ENCODE data around the gene FBXO42. TPM values are rescaled to one million over a fixed set of nuclear protein-coding genes. Genes with fewer than 3 reads are reported as not detected.

FBXO42 gene
- total and polyA plus RNA-seq, 2 of the 13 experiments (the other 11 are each of a cell fraction or from before 2014, with no cell fraction given): 7.6 to 17.5 TPM

DNA sequence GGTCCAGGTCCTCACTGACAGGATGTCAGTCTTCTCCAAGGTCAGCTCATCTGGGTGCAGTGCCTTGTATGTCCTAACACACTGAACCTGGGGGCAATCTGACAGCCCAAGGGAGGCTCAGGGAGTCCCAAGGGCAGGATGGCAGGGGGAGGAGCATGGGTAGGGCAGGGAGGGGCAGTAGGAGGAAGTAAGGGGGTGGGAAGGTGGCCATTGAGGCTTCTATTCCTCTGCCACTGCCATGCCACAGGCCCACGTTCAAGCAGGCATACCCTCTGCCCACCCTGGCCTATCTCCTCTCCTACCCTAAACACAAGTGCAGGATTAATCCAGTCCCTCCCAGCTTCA, 153.2 kb downstream of the FBXO42 start:
- TF ChIP-seq WIZ (CRISPR knock-in tag; IDR thresholded peaks at IDR 0.05) (no peak), ZNF124 (CRISPR knock-in tag; IDR thresholded peaks at IDR 0.05) (no peak), ZKSCAN5 (CRISPR knock-in tag; IDR thresholded peaks at IDR 0.05) (no peak), EHMT2 (IDR thresholded peaks at IDR 0.05; ENCODE audit: borderline replicate concordance, low read depth, low read length) (no peak), ZNF7 (CRISPR knock-in tag; IDR thresholded peaks at IDR 0.05) (no peak), HOXA9 (CRISPR knock-in tag; IDR thresholded peaks at IDR 0.05; ENCODE audit: borderline replicate concordance) (no peak), NFE2 (CRISPR knock-in tag; IDR thresholded peaks at IDR 0.05) (no peak), ETV5 (CRISPR knock-in tag; IDR thresholded peaks at IDR 0.05; ENCODE audit: borderline replicate concordance) (no peak), ELF3 (CRISPR knock-in tag; IDR thresholded peaks at IDR 0.05) (no peak), ASH2L (IDR thresholded peaks at IDR 0.05; ENCODE audit: insufficient read length, low read depth, low read length) (no peak), HNRNPK (IDR thresholded peaks at IDR 0.05; ENCODE audit: low read depth, low read length, poor library complexity, severe bottlenecking) (no peak)
- TF ChIP-seq, protein P1, sequence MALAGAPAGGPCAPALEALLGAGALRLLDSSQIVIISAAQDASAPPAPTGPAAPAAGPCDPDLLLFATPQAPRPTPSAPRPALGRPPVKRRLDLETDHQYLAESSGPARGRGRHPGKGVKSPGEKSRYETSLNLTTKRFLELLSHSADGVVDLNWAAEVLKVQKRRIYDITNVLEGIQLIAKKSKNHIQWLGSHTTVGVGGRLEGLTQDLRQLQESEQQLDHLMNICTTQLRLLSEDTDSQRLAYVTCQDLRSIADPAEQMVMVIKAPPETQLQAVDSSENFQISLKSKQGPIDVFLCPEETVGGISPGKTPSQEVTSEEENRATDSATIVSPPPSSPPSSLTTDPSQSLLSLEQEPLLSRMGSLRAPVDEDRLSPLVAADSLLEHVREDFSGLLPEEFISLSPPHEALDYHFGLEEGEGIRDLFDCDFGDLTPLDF (CRISPR knock-in tag; IDR thresholded peaks at IDR 0.05): no peak
- TF ChIP-seq, protein P2, sequence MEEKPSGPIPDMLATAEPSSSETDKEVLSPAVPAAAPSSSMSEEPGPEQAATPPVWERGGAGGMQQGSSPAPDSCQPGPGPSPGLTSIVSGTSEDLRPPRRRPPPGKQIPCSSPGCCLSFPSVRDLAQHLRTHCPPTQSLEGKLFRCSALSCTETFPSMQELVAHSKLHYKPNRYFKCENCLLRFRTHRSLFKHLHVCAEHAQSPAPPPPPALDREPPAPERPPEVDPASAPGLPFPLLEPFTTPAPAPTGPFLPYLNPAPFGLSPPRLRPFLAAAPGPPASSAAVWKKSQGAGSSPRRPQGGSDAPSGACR (CRISPR knock-in tag; IDR thresholded peaks at IDR 0.05): no peak
- TF ChIP-seq, protein P3, sequence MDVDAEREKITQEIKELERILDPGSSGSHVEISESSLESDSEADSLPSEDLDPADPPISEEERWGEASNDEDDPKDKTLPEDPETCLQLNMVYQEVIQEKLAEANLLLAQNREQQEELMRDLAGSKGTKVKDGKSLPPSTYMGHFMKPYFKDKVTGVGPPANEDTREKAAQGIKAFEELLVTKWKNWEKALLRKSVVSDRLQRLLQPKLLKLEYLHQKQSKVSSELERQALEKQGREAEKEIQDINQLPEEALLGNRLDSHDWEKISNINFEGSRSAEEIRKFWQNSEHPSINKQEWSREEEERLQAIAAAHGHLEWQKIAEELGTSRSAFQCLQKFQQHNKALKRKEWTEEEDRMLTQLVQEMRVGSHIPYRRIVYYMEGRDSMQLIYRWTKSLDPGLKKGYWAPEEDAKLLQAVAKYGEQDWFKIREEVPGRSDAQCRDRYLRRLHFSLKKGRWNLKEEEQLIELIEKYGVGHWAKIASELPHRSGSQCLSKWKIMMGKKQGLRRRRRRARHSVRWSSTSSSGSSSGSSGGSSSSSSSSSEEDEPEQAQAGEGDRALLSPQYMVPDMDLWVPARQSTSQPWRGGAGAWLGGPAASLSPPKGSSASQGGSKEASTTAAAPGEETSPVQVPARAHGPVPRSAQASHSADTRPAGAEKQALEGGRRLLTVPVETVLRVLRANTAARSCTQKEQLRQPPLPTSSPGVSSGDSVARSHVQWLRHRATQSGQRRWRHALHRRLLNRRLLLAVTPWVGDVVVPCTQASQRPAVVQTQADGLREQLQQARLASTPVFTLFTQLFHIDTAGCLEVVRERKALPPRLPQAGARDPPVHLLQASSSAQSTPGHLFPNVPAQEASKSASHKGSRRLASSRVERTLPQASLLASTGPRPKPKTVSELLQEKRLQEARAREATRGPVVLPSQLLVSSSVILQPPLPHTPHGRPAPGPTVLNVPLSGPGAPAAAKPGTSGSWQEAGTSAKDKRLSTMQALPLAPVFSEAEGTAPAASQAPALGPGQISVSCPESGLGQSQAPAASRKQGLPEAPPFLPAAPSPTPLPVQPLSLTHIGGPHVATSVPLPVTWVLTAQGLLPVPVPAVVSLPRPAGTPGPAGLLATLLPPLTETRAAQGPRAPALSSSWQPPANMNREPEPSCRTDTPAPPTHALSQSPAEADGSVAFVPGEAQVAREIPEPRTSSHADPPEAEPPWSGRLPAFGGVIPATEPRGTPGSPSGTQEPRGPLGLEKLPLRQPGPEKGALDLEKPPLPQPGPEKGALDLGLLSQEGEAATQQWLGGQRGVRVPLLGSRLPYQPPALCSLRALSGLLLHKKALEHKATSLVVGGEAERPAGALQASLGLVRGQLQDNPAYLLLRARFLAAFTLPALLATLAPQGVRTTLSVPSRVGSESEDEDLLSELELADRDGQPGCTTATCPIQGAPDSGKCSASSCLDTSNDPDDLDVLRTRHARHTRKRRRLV (CRISPR knock-in tag; IDR thresholded peaks at IDR 0.05): no peak
- TF ChIP-seq, protein P4, sequence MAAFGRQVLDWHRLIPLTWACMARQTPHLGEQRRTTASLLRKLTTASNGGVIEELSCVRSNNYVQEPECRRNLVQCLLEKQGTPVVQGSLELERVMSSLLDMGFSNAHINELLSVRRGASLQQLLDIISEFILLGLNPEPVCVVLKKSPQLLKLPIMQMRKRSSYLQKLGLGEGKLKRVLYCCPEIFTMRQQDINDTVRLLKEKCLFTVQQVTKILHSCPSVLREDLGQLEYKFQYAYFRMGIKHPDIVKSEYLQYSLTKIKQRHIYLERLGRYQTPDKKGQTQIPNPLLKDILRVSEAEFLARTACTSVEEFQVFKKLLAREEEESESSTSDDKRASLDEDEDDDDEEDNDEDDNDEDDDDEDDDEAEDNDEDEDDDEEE (CRISPR knock-in tag; IDR thresholded peaks at IDR 0.05): no peak
- no peak overlapping the region for H3K4me3 ChIP-seq (replicated peaks in 1 of 3; ENCODE audit: insufficient read depth in 1 of 3, low read depth in 2 of 3, low read length in 3 of 3)
- in situ Hi-C loops (cut with HindIII; ENCODE audit: extremely low pct_ligation_motif_present, low pct_unique_long_range_greater_than_20kb) (no loop called here), intact Hi-C loops (cut with micrococcal nuclease; ENCODE audit: unreplicated experiment) (no loop called here)
- no peak overlapping the region for H2AFZ ChIP-seq (ENCODE audit: low read length)
- H3K4me2 ChIP-seq (ENCODE audit: low read depth, low read length): no peak overlapping the region
- DNase-seq (ENCODE audit: low spot score) (no peak), ATAC-seq (no peak), FAIRE-seq (no peak)
- no peaks in the 10 kb centered on the region; the same call in 1 of the 2 replicates for H3K4me1 ChIP-seq (ENCODE audit: insufficient read depth, low read length)
- no CpG with 5 or more reads among the region's 1 CpG for WGBS (ENCODE audit: low lambda C conversion rate)
- H3K27ac ChIP-seq (ENCODE audit: extremely low read length, insufficient read depth, low read length): no peak overlapping the region
- H3K9me3 ChIP-seq (ENCODE audit: low read length): no peaks in the 10 kb centered on the region
- POLR2A ChIA-PET: no interaction called here
- no TSS peak for BruUV-seq (replicated peaks)
- no peaks in the 10 kb centered on the region for H3K36me3 ChIP-seq (replicated peaks in 1 of 2; ENCODE audit: control insufficient read depth in 1 of 2, insufficient read depth in 2 of 2, low read length in 2 of 2)
- H4K20me1 ChIP-seq (ENCODE audit: insufficient read depth, low read length): no peaks in the 10 kb centered on the region
- no peaks in the 10 kb centered on the region for H3K27me3 ChIP-seq (ENCODE audit: control insufficient read depth in 1 of 2, insufficient read depth in 2 of 2, low read length in 2 of 2)
- H3K79me2 ChIP-seq (ENCODE audit: insufficient read depth, low read length): no peaks in the 10 kb centered on the region
- CTCF ChIA-PET (ENCODE audit: low intra/inter-chr PET ratio, low total read pairs): no interaction called here
- H3K9ac ChIP-seq (ENCODE audit: insufficient read depth, low read depth, low read length): no peak overlapping the region
